Astrocyte of the cerebellum (primary cell): ENCODE data around the gene C22orf39.
A peak's percentile ranks its signal among the peaks of the same experiment; 100 is the strongest.

Experiments
- DNase-seq: peaks from one replicate; pipeline ENCODE4 v3.0.0-alpha.2; 2011; ENCODE audit warnings: low read depth
- H3K4me3 ChIP-seq: 2 replicates; pipeline ENCODE4 v1.5.1; 2011; ENCODE audit warnings: mild to moderate bottlenecking, low read depth, low read length, moderate library complexity
- CTCF ChIP-seq: IDR thresholded peaks from 2 replicates; pipeline ENCODE4 v1.5.1; 2012; ENCODE audit warnings: low read length, low read depth, moderate library complexity, mild to moderate bottlenecking; ENCODE audit errors: missing control alignments
- in situ Hi-C: cut with HindIII; loops from 2 replicates; pipeline ENCODE4 v1.10.0; 2017; ENCODE audit warnings: low sequenced_read_pairs

The C22orf39 gene

GRCh38 chr22:19432133-19432851 lies 15.2 kb downstream of the C22orf39 start, which contains the start of gene MRPL40:
Gene MRPL40, plus strand, starts transcription at chr22:19432545. Its CDS starts 10 bp downstream, at chr22:19432555.
- in situ Hi-C loops = no loop called here
- H3K4me3 ChIP-seq = peak within 1 kb of the TSS; percentile 74
- peak; percentile 54 for DNase-seq
- TF ChIP-seq CTCF = no peak

DNA sequence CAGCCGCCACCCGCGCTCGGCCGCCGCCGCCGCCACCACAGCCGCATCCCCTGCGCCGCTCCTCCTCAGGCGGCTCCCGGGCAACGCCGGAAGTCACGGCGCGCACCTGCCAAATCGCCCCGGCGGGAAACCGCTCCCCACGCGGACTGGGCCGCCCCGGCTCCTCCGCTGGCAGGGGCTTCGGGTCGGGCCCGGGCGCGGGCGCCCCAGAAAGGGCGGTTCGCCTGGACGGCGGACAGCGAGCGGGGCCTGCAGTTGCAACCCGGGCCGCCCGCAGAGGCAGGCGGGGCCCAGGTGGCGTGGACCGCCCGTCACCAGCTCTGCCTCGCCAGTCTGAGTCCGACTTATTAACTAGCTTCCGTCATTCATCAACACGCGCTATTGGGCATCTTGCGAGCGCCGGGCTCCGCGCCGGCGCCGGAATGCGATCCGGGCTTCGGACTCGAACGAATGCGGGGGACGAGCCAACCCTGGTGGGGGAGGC lies 15.8 kb downstream of the C22orf39 start, which contains the start of gene HIRA:
TSS of gene HIRA (minus strand) at position 85 of the 484 bp plus-strand sequence. CDS start 257 bp downstream, outside the sequence.
- in situ Hi-C loops = no loop called here
- H3K4me3 ChIP-seq = peak within 1 kb of the TSS; percentile 74
- TF ChIP-seq CTCF = no peak
- DNase-seq = peak; percentile 45

- peak; percentile 33 for TF ChIP-seq CTCF
- no peak for DNase-seq
- H3K4me3 ChIP-seq = peak overlapping the region; percentile 74
- in situ Hi-C loops = no loop called here
Measured at GRCh38 chr22:19430890-19431541, 16.5 kb downstream of the C22orf39 start.

GRCh38 chr22:19429950-19430889 lies 17.3 kb downstream of the C22orf39 start:
- peak overlapping the region; percentile 74 for H3K4me3 ChIP-seq
- TF ChIP-seq CTCF = no peak
- in situ Hi-C loops = no loop called here
- peak; percentile 12 for DNase-seq

DNA sequence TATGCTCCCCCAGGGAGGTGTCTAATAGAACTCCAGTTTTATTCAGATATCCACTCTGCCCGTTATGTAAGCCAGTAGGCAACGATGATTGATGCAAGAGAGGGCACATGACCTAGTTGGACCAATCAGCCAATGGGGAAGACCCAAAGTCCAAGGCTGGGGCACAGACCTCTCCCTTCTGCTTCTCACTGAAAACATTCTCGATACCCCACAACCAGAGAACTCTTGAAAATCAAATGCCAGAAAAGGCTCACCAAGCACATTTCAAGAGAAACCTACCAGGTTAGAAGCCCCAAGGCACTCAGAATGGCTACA lies 23.4 kb downstream of the C22orf39 start:
- DNase-seq = no peak
- no peak overlapping the region for H3K4me3 ChIP-seq
- TF ChIP-seq CTCF = no peak
- in situ Hi-C loops = no loop called here
